ENCODE data around the gene PELI3. TPM values are rescaled to one million over a fixed set of nuclear protein-coding genes. Genes with fewer than 3 reads are reported as not detected.

Gene PELI3
- total RNA-seq, 4 donors from 2014 or later, result 8.0 to 16.6 (median 12.6) TPM

DNA sequence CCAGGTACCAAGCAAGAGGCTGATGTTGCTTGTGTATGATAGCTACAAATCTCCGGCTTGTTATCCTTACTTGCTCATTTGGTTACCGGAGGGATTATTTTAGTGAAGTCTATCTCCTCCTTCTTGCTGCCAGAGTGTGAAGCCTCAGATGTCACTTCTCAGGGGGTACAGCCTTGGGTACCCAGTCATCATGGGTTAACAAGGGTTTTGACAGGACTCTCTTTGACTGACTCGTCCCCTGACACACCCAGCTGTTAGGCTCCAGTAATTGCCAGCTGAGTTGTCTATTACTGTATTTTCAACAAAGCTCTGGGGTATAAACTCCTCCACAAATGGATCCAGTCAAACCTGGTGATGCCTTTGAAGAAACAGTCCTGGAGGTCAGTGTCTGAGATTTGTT lies 11.9 kb upstream of the PELI3 start:
- TF ChIP-seq, protein P1, sequence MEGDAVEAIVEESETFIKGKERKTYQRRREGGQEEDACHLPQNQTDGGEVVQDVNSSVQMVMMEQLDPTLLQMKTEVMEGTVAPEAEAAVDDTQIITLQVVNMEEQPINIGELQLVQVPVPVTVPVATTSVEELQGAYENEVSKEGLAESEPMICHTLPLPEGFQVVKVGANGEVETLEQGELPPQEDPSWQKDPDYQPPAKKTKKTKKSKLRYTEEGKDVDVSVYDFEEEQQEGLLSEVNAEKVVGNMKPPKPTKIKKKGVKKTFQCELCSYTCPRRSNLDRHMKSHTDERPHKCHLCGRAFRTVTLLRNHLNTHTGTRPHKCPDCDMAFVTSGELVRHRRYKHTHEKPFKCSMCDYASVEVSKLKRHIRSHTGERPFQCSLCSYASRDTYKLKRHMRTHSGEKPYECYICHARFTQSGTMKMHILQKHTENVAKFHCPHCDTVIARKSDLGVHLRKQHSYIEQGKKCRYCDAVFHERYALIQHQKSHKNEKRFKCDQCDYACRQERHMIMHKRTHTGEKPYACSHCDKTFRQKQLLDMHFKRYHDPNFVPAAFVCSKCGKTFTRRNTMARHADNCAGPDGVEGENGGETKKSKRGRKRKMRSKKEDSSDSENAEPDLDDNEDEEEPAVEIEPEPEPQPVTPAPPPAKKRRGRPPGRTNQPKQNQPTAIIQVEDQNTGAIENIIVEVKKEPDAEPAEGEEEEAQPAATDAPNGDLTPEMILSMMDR (IDR thresholded peaks at IDR 0.05; ENCODE audit: low read depth), result no peak

DNA sequence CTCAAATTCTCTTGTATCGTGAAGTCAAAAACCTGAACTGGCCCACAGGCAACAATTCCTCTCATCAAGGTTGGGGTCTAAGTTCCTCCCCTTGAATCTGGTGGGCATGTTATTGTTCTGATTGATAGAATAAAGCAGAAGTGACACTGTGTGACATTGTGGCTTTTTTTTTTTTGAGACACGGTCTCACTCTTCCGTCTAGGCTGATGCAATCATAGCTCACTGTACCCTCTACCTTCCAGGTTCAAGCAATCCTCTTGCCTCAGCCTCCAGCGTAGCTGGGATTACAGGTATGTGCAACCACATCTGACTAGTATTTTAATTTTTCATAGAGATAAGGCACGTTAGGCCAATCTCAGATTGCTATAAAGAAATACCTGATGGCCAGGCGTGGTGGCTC lies 8.9 kb upstream of the PELI3 start:
- TF ChIP-seq, protein P1 (IDR thresholded peaks at IDR 0.05; ENCODE audit: low read depth), result no peak

DNA sequence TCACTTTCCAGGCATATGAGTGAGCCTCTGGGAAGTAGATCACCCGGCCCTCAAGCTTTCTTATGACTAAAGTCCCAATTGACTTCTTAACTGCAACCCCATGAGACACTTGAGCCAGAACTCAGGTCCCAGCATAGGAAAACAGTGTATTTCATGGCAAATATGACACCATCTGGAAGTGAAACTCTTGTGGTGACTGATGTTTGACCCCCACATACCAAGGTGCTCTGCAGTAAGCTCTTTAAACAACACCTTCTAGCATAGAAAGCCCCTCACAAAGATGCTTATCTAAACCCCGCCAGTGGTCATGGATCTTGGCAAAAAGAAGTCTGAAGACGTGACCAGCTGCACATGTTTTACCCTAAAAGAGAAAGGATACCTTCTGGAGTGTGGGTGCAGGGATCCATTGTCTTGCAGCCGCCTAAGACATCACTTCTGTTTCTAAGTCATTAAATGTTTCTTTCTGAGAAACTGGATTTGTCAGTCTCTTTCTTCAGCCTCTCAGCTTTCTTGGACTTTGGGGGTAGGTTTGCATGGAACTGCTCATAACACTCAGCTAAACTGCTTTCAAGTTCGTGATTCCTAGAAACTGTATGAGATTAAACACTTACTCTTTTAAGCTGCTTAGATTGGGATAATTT lies 7.4 kb upstream of the PELI3 start:
- TF ChIP-seq, protein P1 (IDR thresholded peaks at IDR 0.05; ENCODE audit: low read depth), result no peak

DNA sequence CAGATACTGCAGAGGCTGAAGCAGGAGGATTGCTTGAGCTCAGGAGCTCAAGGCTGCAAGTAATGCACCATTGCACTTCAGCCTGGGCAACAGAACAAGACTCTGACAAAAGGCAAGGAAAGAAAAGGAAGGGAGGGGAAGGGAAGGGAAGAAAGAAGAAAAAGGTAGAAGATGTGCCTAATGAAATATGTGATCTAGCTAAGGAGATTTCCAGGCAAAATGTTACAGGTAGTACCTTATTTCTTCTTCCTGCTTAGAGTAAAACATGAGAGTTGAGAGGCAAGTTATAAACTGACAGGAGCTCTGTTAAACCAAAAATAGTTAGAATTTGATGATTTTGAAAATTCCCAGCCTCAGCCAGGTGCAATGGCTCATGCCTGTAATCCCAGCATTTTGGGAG lies 4.7 kb upstream of the PELI3 start:
- TF ChIP-seq, protein P1 (IDR thresholded peaks at IDR 0.05; ENCODE audit: low read depth), result no peak

DNA sequence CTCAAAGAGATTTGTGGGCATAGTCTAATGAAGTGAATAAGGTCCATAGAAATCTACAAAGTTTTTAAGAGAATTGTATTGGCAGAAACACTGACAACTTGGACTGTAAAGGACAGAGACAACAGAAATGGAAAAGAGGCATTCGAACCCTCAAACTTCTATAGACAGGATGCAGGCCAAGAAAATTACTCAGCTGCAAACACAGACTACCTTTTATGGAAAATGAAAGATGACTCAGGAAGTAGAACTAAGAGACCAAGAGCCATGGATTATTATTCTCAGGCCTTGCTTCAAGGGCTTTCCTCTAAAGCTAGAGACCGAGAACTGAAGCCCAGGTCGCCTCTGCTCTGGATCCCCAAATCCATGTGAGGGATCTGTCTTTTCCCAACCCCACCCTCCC lies 3.8 kb upstream of the PELI3 start:
- TF ChIP-seq, protein P1 (IDR thresholded peaks at IDR 0.05; ENCODE audit: low read depth), result no peak

DNA sequence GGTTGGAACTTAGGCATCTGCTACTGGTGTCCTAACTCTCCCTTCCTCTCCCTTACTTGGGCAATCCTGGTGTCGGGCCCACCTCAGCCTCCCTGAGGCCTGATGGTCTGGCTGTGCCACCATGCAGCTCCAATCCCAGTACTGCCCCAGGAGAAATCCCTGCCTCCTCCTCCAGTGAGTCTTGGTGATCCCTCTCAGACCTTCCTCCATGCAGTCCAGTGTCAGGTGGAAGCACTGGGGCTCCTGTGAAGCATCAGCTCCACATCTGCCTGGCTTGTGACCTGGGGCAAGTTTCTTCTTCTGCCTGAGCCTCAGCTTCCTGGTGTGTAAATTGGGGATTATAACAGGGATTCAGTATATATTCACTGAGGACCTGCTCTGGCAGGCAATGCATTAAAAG lies 1.8 kb upstream of the PELI3 start:
- TF ChIP-seq, protein P1 (IDR thresholded peaks at IDR 0.05; ENCODE audit: low read depth), result no peak

DNA sequence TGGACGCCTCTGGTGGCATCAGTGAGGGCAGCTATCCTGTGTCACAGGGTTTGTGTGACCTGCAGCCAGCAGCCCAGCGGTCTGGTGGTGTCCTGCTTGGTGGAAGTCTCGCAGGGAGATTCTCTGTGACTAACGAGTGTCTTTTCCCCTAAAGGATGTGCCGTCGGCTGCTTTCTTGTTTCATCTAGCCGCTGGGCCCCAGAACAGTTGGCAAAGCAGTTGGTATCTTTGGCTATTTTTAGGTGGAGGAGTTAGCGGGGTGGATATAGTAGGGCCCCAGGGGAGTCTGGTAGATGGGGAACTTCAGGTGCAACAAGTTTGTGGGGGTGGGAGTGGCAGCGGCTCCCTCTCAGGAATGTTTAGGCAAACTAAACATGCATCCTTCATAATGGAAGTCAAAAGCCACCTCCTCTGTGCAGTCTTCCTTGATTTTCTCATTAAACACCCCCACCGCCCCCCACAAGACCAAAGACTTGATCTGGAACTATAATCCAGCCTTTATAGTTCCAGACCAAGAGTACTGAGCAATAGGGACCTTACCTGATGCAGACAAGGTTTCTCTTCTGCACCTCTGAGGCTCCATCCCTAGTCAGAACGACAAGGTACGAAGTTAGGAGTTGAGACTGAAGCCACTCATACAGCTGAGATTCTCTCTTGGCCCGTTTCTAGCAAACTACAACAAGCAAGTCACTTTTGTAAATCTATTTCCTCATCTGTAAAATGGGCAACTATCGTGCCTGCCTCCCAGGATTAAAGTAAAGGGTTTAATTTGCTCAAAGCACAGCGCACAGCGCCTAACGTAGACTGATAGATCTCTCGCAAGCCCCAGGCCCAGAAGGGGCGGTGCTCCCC lies 1.1 kb upstream of the PELI3 start:
- TF ChIP-seq, protein P1 (IDR thresholded peaks at IDR 0.05; ENCODE audit: low read depth), result no peak

Data from subcutaneous adipose tissue (tissue), 4 donors.